Stromal cell of bone marrow (primary cell): Measurements from ENCODE around the gene GPHB5.
A peak's percentile ranks its signal among the peaks of the same experiment; 100 is the strongest.
"Not testable (repeated sequence)": the region's sequence is repeated elsewhere in the genome, so short reads cannot be mapped to it uniquely, and the experiment has no call there.

Experiments used
- DNase-seq: peaks from one replicate; pipeline ENCODE4 v3.0.0-alpha.2; 2012; ENCODE audit warnings: low read depth

The GPHB5 gene, protein sequence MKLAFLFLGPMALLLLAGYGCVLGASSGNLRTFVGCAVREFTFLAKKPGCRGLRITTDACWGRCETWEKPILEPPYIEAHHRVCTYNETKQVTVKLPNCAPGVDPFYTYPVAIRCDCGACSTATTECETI

DNA sequence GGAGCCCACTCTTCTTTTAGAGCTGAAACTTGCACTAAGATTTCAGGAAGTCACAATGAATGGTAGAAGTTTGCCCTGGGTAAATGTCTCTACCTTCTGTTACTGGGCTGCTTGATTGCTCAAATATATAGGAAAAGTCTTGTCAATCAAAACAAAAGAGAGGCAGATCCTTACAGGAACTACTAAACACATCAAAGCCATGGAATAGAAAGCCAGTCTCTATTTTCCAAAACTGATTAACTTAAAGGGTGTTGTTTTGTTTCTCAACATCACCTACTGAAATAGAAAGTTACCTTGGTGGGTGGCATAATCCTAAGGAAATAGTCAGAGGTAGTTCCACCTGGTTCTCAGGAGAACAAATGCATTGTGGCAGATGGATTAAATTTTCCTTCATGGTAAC, at the start of gene GPHB5:
TSS of gene GPHB5 (minus strand) at position 101 of the 400 bp plus-strand sequence. CDS start 1,086 bp downstream, outside the sequence.
- no peak for DNase-seq

DNA sequence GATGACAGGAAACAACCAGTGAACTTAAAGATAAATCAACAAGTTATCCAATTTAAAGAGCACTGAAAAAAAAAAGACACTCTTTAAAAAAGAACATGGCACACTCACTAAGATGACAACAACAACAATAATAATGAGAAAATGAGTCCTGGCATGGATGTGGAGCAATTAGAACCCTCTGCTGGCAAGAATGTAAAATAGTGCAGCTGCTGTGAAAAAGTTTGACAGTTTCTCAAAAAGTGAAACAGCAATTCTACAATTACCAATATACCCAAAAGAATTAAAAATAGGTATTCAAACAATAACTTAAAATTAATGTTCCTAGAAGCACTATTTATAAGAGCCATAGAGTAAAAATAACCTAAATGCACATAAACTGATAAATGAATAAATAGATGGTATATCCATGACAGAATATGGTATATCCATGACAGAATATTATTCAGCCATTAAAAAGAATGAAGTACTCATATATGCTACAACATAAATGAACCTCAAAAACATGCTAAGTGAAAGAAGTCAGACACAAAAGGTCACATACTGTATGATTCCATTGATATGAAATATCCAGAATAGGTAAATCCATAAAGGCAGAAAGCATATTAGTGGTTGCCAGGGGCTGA, 49.1 kb upstream of the GPHB5 start:
- no peak for DNase-seq

DNA sequence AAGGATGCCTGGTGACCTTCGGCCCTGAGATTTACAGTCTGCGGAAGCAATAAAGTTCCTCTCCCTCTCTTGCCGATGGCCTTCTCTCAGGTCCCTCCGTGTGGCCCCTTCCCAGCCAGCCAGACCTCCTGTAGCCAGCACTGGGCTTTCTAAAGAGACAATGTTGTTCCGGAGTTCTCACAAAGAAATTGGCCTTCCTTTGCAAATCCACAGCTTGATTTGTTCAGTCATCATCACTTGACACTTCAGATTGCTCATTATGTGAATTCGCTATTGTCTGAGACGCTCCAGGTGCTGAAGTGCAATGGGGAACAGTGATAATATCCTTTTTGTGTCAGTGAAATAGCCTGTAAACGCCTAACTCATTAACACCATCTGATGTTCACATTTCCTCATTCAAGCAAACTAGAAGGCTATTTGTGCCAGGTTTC, 43.7 kb upstream of the GPHB5 start:
- DNase-seq, result no peak

GRCh38 chr14:63361790-63362189, 43.1 kb upstream of the GPHB5 start:
- no peak for DNase-seq

DNA sequence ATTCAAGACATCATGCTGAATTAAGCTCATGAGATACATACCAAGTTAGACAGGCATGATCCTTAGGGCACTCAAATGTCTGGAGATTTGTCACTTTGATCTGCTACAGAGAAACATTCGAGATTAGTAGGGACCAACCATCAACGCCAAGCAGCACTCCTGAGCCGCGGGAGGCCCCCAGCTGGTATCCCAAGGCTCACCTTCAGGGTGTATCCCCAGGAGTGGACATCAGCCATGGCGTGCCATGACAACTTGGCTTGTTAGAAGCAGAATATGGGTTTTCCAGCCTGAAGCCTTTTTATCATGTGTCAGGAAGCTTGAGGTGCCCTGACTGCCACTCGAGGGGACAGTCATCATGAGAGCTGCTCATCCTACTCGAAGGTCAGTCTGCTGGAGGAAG, 39.1 kb upstream of the GPHB5 start:
- DNase-seq, result no peak

GRCh38 chr14:63345826-63346225, 27.1 kb upstream of the GPHB5 start:
- no peak for DNase-seq

DNA sequence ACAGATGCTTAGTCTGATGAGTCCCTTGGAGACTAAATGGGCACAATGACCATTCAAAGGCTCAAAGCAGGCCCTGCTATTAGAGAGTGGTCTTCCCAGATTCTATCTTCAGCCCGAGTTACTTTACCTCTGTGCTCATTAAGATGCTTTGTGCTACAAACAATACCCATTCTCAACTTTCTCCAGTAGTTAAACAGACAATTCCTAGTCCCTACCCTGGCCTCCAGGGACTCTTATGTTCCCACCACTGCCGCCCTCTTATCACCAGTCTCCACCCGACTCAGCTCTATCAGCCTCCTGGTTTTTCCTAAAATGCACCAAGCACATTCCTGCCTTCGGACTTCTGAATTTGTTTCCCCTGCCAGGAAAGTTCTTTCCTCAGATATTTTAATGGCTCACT, 25.6 kb upstream of the GPHB5 start:
- no peak for DNase-seq

GRCh38 chr14:63343878-63344277, 25.1 kb upstream of the GPHB5 start:
- no peak for DNase-seq

GRCh38 chr14:63342371-63342770, 23.6 kb upstream of the GPHB5 start:
- peak; percentile 22 for DNase-seq

DNA sequence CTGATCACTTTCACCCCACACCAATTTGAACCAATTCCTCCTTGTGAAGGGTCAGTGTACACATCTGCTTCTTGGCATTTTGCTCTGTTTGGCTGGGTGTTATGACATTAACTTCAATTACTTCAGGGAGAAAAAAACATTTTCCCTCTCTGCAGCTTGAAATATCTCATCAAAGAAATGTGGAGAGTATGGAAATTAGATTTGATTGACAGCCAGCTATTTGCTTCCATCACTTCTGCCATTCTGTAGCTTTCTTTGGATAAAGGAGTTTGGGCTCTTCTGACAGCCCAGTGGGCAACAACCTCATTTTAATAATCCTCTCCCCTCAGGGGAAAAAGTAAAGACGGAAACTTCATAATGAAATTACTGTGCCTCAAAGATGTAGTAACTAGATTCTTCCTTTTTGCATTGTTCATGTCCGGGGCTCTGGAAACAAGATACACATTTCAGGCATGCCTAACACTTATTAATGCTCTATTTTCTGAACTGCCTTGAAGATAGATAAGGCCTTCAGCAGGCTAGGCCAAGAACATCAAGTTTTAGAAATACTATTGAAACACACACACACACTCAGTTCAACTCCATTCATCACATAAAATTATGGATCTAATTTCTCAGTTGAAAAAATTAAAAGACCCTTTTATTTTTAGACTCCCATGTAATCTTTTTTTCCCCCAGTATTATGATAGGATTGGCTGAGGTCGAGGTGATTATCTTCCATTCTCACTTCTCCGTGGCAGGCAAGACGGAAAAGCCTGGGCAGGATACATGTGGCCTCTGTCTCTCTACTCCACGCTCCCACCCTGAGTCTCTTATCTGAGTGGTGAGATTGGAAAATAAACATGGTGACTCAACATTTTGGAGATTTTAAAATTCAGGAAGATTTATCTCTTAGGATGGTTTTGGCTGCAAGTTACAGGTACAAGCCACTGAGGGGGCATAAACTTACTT, 10.3 kb upstream of the GPHB5 start:
- DNase-seq, result no peak

DNA sequence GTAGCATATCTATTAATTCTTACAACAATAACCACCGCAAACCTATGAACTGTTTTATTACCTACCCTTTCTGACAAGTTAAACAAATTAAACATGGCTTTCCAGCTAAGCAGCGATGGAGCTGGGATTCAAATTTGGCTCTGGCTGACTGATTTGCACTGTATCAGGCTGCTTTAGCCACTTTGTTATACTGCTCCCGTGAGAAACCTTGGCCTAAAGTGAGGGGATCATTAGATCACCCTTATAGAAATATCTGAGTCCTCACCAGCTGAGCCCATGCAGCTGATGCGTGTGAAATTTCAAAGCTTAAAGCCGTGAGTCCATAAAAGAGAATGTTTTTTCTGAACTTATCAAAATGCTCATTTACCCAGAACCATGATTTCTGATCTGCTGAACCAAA, 8.1 kb upstream of the GPHB5 start:
- DNase-seq, result no peak

DNA sequence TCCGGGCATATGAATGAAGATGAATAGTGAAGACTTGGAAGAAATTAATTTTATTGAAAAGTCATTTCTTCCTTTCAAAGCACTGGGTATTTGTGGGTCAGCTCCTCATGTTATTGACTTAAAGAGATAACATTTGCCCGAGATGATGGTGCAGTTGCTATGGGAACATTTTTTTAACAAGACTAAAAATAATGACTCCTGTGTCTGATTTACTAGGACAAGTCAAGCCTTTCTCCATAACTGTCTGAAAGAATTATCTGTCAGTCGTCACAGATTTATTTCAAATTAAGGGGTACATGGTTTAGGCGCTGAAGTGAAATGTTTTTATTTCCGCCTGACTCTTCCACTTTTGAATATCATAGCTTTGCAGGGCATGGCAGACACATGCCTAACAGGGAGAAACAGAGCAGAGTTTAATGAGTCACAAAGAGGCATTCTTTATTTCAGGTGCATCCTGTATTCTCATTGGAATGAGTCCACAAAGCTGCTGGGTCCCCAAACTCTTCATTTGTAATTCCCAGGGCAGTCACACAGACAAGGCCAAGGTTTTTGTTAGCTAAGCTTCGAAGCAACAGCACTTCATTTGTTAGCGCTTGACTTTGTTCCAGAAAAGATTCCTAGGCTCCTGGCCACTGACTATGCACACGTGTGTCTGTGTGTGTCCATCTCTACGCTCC, 4.3 kb upstream of the GPHB5 start:
- no peak for DNase-seq

- no peak for DNase-seq
These were observed 3.7 kb upstream of the GPHB5 start for GRCh38 chr14:63322472-63322871.

DNA sequence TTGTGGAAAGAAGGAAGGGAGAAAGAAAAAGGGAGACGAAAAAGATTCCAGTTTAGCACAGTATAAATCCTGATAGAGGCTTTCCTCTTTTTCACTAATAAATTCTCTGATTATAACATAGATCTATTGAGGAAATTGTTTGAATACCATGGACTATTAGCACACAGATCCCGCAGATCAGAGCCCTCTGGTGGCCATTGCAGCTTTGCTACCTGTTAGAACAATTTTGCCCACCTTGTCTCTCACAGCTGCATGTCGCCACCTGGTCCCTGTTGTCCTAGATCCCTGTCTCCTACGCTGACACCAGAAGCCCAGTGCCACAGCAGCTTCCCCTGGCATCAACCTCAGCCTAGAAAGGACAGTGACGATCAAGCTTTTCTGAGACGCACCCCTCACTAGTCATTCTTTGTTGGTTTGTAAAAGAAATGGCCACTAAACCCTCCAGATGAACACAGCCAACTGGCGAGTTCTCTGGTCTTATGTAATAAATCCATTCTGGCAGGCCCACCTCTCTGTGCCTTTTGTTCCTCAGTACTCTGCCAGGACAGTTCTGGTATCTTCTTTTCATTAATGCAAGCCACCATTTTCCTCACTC, 9.9 kb downstream of the GPHB5 start:
- no peak for DNase-seq

- not testable (repeated sequence) for DNase-seq
These were observed 14.3 kb downstream of the GPHB5 start for GRCh38 chr14:63304429-63304828.

- no peak for DNase-seq
These were observed 16.7 kb downstream of the GPHB5 start for GRCh38 chr14:63301891-63302534.

GRCh38 chr14:63300854-63301253, 17.9 kb downstream of the GPHB5 start:
- DNase-seq, result no peak

- no peak for DNase-seq
These were observed 19.2 kb downstream of the GPHB5 start for GRCh38 chr14:63299351-63300110.

GRCh38 chr14:63297372-63298063, 21.2 kb downstream of the GPHB5 start:
- DNase-seq, result no peak

- peak; percentile 60 for DNase-seq
These were observed 22.6 kb downstream of the GPHB5 start for GRCh38 chr14:63296060-63296563.
